Measurements from ENCODE around the gene CEP164. TPM values are rescaled to one million over a fixed set of nuclear protein-coding genes. Genes with fewer than 3 reads are reported as not detected.

The CEP164 gene
- 25.2 TPM for total RNA-seq
- long read RNA-seq, partial matches to known transcripts = 3 of 15 reads
- long read RNA-seq, other reads (novel, unspliced or antisense) = 9 of 15 reads

- peak; percentile 97 for DNase-seq
- peaks cover 9% of the 10 kb centered on the region for H3K4me1 ChIP-seq
- ATAC-seq = peak; percentile 99
- H3K4me3 ChIP-seq = peak within 1 kb of the TSS; percentile 88
- TF ChIP-seq CTCF (IDR thresholded peaks at IDR 0.05) = no peak
- intact Hi-C loops (cut with DNase I) = no loop called here
- H3K27ac ChIP-seq = peak within 1 kb of the TSS; percentile 97
- no peaks in the 10 kb centered on the region for H3K9me3 ChIP-seq
- no peaks in the 10 kb centered on the region for H3K27me3 ChIP-seq
- H3K36me3 ChIP-seq = no peaks in the 10 kb centered on the region
These were observed at the start of gene CEP164 for GRCh38 chr11:117327567-117328374. CEP164 (plus strand) TSS chr11:117327854; CDS start chr11:117338587, 10,733 bp downstream.

- TF ChIP-seq CTCF (IDR thresholded peaks at IDR 0.05) = no peak
- no peak overlapping the region for H3K27ac ChIP-seq
- DNase-seq (no peak), ATAC-seq (no peak)
- H3K9me3 ChIP-seq = no peaks in the 10 kb centered on the region
- H3K4me3 ChIP-seq = no peak overlapping the region
- H3K36me3 ChIP-seq = peaks cover 46% of the 10 kb centered on the region
- no peaks in the 10 kb centered on the region for H3K27me3 ChIP-seq
- H3K4me1 ChIP-seq = no peaks in the 10 kb centered on the region
- intact Hi-C loops (cut with DNase I) = no loop called here
These were observed 49.3 kb upstream of the CEP164 start for GRCh38 chr11:117278347-117278746.

GRCh38 chr11:117279711-117280376 lies 47.8 kb upstream of the CEP164 start:
- intact Hi-C loops (cut with DNase I) = no loop called here
- H3K27ac ChIP-seq = no peak overlapping the region
- no peaks in the 10 kb centered on the region for H3K4me1 ChIP-seq
- TF ChIP-seq CTCF (IDR thresholded peaks at IDR 0.05) = no peak
- H3K36me3 ChIP-seq = peaks cover 59% of the 10 kb centered on the region
- no peak for ATAC-seq
- H3K9me3 ChIP-seq = no peaks in the 10 kb centered on the region
- no peaks in the 10 kb centered on the region for H3K27me3 ChIP-seq
- H3K4me3 ChIP-seq = no peak overlapping the region
- DNase-seq = no peak

- H3K4me3 ChIP-seq = no peak overlapping the region
- no peaks in the 10 kb centered on the region for H3K9me3 ChIP-seq
- H3K27me3 ChIP-seq = no peaks in the 10 kb centered on the region
- peak overlapping the region; percentile 55 for H3K27ac ChIP-seq
- peaks cover 57% of the 10 kb centered on the region for H3K36me3 ChIP-seq
- ATAC-seq = peak; percentile 52
- DNase-seq = no peak
- H3K4me1 ChIP-seq = no peaks in the 10 kb centered on the region
- intact Hi-C loops (cut with DNase I) = no loop called here
- TF ChIP-seq CTCF (IDR thresholded peaks at IDR 0.05) = no peak
These were observed 46.5 kb upstream of the CEP164 start for GRCh38 chr11:117281159-117281558.

GRCh38 chr11:117281869-117282268 lies 45.8 kb upstream of the CEP164 start:
- H3K36me3 ChIP-seq = peaks cover 61% of the 10 kb centered on the region
- H3K27ac ChIP-seq = no peak overlapping the region
- intact Hi-C loops (cut with DNase I) = no loop called here

More at GRCh38 chr11:117281869-117282268, 45.8 kb upstream of the CEP164 start:
- no peak overlapping the region for H3K4me3 ChIP-seq
- no peaks in the 10 kb centered on the region for H3K4me1 ChIP-seq
- no peak for TF ChIP-seq CTCF (IDR thresholded peaks at IDR 0.05)
- H3K9me3 ChIP-seq = no peaks in the 10 kb centered on the region
- ATAC-seq (no peak), DNase-seq (no peak)
- H3K27me3 ChIP-seq = no peaks in the 10 kb centered on the region
